ENCODE data around the gene PYCR2. TPM values are rescaled to one million over a fixed set of nuclear protein-coding genes. Genes with fewer than 3 reads are reported as not detected.
"Not testable (repeated sequence)": the region's sequence is repeated elsewhere in the genome, so short reads cannot be mapped to it uniquely, and the experiment has no call there.

The PYCR2 gene
- total RNA-seq, 1 donor from 2014 or later: 126 TPM

DNA sequence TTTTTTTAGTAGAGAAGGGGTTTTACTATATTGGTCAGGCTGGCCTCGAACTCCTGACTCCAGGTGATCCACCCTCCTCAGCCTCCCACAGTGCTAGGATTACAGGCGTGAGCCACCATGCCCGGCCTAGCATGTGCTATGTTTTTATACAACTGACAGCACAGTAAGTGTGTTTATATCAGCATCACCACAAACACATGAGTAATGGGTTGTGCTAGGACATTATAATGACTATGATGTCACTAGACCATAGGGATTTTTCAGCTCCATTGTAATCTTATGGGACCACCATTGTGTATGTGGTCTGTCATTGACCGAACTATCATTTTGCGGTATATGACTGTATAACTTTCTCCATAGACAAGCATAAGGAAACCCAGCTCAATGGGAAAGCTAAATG is 10.7 kb upstream of the PYCR2 start:
- Histone ChIP-seq H3K4me3 (no peak overlapping the region), H3K4me1 (no peaks in the 10 kb centered on the region), H3K27ac (no peak overlapping the region), H3K27me3 (no peaks in the 10 kb centered on the region), H3K36me3 (no peaks in the 10 kb centered on the region), H3K9me3 (no peaks in the 10 kb centered on the region)
- DNase-seq (ENCODE audit: low spot score in 2 of 2): no peak
- TF ChIP-seq CTCF (IDR thresholded peaks at IDR 0.05): no peak
- intact Hi-C loops (cut with DNase I): no loop called here

- no peaks in the 10 kb centered on the region for H3K36me3 ChIP-seq
- intact Hi-C loops (cut with DNase I): no loop called here
- DNase-seq (ENCODE audit: low spot score in 2 of 2): no peak
- no peak overlapping the region for H3K4me3 ChIP-seq
- no peak for TF ChIP-seq CTCF (IDR thresholded peaks at IDR 0.05)
- H3K27me3 ChIP-seq: no peaks in the 10 kb centered on the region
- no peak overlapping the region for H3K27ac ChIP-seq
- H3K4me1 ChIP-seq: no peaks in the 10 kb centered on the region
- H3K9me3 ChIP-seq: no peaks in the 10 kb centered on the region
Observed at GRCh38 chr1:225933072-225933471, 9.0 kb upstream of the PYCR2 start.

DNA sequence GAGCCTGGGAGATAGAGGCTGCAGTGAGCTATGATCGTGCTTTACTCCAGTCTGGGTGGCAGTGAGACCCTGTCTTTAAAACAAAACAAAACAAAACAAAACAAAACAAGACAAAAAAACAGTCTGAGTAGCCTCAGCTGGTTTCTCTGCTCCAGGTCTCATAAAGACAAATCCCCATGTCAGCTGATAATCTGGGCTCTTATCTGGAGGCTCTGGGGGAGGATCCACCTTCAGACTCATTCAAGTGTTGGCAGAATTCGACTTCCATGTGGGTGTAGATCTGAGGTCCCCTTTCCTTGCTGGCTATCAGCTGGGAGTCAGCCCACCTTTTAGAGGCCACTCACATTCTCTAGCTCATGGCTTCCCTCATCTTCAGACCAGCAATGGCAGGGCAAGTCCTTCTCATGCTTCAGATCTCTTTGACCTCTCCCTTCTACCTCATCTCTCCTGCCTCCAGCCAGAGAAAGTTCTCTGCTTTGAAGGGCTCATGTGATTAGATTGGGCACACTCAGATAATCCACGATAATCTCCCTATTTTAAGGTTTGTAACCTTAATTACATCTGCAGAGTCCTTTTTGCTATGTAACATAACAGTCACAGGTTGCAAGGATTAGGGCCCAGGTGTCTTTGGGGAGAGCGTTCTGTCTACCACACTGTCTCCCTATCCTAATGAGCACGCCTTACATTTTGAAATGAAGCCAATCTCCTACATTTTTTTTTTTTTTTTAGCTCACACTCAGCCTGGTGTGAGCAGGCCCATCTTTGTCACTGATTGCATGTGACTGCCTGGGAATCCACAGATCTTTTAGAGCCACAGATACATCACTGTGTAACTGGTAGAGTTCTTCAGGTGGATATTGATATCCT is 7.5 kb upstream of the PYCR2 start:
- H3K4me1 ChIP-seq: no peaks in the 10 kb centered on the region
- intact Hi-C loops (cut with DNase I): no loop called here
- no peak for DNase-seq (ENCODE audit: low spot score in 2 of 2)
- no peaks in the 10 kb centered on the region for H3K27me3 ChIP-seq
- no peak for TF ChIP-seq CTCF (IDR thresholded peaks at IDR 0.05)
- H3K9me3 ChIP-seq: no peaks in the 10 kb centered on the region
- H3K4me3 ChIP-seq: no peak overlapping the region
- H3K27ac ChIP-seq: no peak overlapping the region
- H3K36me3 ChIP-seq: no peaks in the 10 kb centered on the region

DNA sequence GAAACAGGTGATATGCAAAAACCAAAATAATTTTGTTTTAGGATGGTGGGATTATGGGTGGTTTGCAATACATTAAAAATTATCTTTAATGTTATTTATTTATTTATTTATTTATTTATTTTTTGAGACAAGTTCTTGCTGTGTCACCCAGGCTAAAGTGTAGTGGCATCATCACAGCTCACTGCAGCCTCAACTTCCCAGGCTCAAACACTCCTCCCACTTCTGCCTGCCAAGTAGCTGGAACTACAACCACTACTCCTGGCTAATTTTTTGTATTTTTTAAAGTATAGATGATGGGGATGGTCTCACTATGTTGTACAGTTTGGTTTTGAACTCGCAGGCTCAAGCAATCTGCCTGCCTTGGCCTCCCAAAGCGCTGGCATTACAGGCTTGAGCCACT is 6.5 kb upstream of the PYCR2 start:
- no peak for TF ChIP-seq CTCF (IDR thresholded peaks at IDR 0.05)
- Histone ChIP-seq H3K36me3 (no peaks in the 10 kb centered on the region), H3K27me3 (no peaks in the 10 kb centered on the region), H3K4me1 (no peaks in the 10 kb centered on the region), H3K4me3 (no peak overlapping the region), H3K27ac (no peak overlapping the region), H3K9me3 (no peaks in the 10 kb centered on the region)
- intact Hi-C loops (cut with DNase I): no loop called here
- DNase-seq (ENCODE audit: low spot score in 2 of 2): no peak

DNA sequence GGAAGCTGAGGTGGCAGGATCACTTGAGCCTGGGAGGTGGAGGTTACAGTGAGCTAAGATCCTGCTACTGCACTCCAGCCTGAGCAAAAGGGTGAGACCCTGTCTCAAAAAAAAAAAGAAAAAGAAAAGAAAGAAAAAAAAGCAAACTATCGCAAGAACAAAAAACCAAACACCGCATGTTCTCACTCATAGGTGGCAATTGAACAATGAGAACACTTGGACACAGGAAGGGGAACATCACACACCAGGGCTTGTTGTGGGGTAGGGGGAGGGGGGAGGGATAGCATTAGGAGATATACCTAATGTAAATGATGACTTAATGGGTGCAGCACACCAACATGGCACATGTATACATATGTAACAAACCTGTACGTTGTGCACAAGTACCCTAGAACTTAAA is 5.4 kb upstream of the PYCR2 start:
- DNase-seq (ENCODE audit: low spot score in 2 of 2); H3K9me3 ChIP-seq; H3K36me3 ChIP-seq; H3K4me3 ChIP-seq; H3K27me3 ChIP-seq; H3K27ac ChIP-seq; H3K4me1 ChIP-seq: not testable (repeated sequence)
- intact Hi-C loops (cut with DNase I): loop anchor here (10.0 kb wide), 1 partner anchor 275 kb away; the partner anchor contains the start of gene ENAH

All from ascending aorta (tissue), 2 donors.